ENCODE results near the gene MID2.
"Not testable (repeated sequence)": the region's sequence is repeated elsewhere in the genome, so short reads cannot be mapped to it uniquely, and the experiment has no call there.

The MID2 gene, protein sequence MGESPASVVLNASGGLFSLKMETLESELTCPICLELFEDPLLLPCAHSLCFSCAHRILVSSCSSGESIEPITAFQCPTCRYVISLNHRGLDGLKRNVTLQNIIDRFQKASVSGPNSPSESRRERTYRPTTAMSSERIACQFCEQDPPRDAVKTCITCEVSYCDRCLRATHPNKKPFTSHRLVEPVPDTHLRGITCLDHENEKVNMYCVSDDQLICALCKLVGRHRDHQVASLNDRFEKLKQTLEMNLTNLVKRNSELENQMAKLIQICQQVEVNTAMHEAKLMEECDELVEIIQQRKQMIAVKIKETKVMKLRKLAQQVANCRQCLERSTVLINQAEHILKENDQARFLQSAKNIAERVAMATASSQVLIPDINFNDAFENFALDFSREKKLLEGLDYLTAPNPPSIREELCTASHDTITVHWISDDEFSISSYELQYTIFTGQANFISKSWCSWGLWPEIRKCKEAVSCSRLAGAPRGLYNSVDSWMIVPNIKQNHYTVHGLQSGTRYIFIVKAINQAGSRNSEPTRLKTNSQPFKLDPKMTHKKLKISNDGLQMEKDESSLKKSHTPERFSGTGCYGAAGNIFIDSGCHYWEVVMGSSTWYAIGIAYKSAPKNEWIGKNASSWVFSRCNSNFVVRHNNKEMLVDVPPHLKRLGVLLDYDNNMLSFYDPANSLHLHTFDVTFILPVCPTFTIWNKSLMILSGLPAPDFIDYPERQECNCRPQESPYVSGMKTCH

DNA sequence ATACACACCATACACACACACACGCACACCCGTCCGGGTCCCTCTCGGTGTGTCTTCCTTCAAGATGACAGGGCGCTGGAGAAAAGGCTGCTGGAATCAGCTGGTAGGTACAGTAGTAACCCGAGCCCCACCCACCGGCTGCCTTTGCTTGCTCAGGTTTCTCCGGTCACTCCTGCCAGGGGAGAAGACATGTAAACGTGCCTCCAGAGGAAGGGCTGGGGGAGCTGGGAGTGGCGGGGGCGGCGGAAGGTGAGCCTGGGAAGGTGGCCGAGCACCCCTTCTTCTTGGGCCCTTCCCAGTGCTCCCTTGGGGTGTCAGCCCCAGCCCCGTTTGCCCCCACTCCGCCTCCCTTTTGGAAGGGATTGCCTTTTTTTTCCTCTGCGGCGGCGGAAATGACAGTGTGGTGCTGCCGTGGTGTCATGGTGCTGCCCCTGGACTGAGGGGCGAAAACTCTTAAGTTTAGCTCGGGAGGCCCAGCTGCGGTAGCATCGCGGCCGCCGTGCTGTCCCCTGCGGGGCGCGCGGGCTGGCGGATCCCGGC is at the start of gene MID2:
MID2 (plus strand) TSS at position 169 of the 540 bp plus-strand sequence. CDS start 561 bp downstream, outside the sequence.
- peak within 1 kb of the TSS; percentile 78 for H3K4me3 Mint-ChIP-seq
- peaks cover 47% of the 10 kb centered on the region for H3K27me3 Mint-ChIP-seq
- H3K36me3 Mint-ChIP-seq (ENCODE audit: low read depth) = no peaks in the 10 kb centered on the region
- H3K9me3 Mint-ChIP-seq = no peaks in the 10 kb centered on the region
- H3K27ac Mint-ChIP-seq = peak within 1 kb of the TSS; percentile 79
- peaks cover 43% of the 10 kb centered on the region for H3K4me1 Mint-ChIP-seq (ENCODE audit: low read depth)
- DNase-seq = no peak

DNA sequence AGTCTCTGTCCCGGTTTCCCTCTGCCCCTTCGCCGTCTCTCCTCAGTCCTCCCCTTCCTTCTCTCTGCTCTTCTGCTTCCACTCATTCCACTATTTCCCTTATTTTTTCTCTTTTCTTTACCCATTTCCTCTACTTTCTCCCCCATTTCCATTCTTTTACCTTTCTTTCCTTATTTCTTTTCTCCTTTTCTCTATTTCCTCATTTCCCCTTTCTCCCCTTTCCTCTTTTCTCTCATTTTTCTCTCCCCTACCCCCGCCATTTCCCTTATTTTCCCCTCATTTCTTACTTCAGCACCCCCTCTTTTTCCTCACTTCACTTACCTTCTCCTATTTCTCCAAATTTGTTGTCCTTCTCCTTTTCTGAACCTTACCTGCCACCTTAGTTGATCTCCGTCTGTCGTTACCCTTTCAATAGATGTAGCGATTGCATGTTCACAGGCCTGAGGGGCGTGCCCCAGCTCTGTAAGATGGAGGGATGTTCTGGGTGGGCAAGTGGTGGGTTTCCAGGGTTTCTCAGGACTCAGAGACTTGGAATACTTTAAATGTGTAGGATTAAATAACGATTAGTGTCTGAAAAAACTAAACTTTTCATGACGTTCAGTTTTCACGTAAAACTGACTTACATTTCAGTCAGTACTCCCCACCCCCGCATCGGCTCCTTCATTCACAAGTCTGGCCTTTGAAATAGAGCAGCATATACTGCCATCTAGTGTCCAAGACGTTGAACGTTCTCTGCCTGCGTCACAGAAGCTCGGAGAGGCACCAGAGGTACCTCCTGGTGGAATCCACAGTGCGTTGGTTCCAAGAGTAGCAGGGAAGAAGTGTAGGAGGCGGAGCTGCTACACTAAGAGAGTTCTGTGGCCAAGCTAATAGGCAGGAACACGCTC is 48.8 kb upstream of the MID2 start:
- Mint-ChIP-seq H3K9me3 (no peaks in the 10 kb centered on the region), H3K27ac (peak overlapping the region; percentile 53), H3K4me3 (peak overlapping the region; percentile 82), H3K27me3 (peaks cover 23% of the 10 kb centered on the region), H3K36me3 (ENCODE audit: low read depth) (no peaks in the 10 kb centered on the region), H3K4me1 (ENCODE audit: low read depth) (peaks cover 15% of the 10 kb centered on the region)
- DNase-seq = peak; percentile 77

DNA sequence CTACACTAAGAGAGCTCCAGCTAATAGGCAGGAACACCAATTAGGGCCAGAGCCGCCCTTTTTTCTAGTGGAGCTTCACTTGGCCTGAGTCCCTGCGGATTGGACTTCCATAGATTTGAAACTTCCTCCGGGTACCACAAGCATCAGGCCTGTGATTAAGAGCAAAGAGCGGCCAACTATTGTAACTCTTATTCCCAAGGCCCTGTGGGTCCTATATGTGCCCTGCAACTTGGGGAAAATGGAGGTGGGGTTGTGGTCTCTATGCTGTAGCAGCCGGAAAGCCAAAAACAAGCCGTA is 48.2 kb upstream of the MID2 start, which contains the start of gene NCBP2L:
NCBP2L (plus strand) TSS at position 198 of the 297 bp plus-strand sequence. CDS start 16,488 bp downstream, outside the sequence.
- H3K27me3 Mint-ChIP-seq = peaks cover 25% of the 10 kb centered on the region
- H3K27ac Mint-ChIP-seq = peak within 1 kb of the TSS; percentile 53
- H3K4me1 Mint-ChIP-seq (ENCODE audit: low read depth) = peaks cover 15% of the 10 kb centered on the region
- peak within 1 kb of the TSS; percentile 82 for H3K4me3 Mint-ChIP-seq
- H3K9me3 Mint-ChIP-seq = no peaks in the 10 kb centered on the region
- DNase-seq = no peak
- H3K36me3 Mint-ChIP-seq (ENCODE audit: low read depth) = no peaks in the 10 kb centered on the region

DNA sequence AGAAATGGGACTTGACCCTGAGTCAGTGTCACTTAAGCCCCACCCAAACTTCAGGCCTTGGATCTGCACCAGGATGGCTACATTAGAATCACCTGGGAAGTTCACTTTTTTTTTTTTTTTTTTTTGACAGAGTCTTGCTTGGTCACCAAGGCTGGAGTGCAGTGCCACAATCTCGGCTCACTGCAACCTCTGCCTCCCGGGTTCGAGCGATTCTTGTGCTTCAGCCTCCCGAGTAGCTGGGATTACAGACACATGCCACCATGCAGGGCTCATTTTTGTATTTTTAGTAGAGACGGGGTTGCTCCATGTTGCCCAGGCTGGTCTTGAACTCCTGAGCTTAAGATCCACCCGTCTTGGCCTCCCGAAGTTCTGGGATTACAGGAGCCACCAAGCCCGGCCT is 45.1 kb upstream of the MID2 start:
- Mint-ChIP-seq H3K4me3 (no peak overlapping the region), H3K27ac (no peak overlapping the region), H3K27me3 (peaks cover 27% of the 10 kb centered on the region), H3K9me3 (no peaks in the 10 kb centered on the region), H3K4me1 (ENCODE audit: low read depth) (peaks cover 10% of the 10 kb centered on the region), H3K36me3 (ENCODE audit: low read depth) (no peaks in the 10 kb centered on the region)
- DNase-seq = no peak

DNA sequence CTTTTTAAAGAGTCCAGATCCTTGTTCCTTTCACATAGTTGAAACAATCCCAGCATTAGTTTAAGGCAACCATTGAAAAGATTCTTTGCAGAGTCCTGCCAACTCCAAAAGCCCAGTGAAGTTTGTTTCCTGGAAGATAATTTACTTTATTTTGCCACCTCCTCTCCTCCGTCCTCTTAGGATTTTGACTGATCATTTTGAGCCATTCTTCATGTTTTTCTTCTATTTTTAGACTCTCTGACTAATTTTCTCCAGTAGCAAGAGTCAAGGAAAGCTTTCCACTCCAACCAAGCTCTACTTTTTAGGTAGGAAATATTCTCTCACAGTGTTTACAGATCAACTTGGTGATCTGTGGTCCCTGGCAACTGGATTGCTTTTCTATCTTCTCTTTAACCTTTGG is 37.8 kb upstream of the MID2 start:
- DNase-seq = no peak
- H3K27ac Mint-ChIP-seq = no peak overlapping the region
- no peaks in the 10 kb centered on the region for H3K36me3 Mint-ChIP-seq (ENCODE audit: low read depth)
- no peaks in the 10 kb centered on the region for H3K4me1 Mint-ChIP-seq (ENCODE audit: low read depth)
- H3K27me3 Mint-ChIP-seq = peaks cover 31% of the 10 kb centered on the region
- H3K9me3 Mint-ChIP-seq = no peaks in the 10 kb centered on the region
- no peak overlapping the region for H3K4me3 Mint-ChIP-seq

DNA sequence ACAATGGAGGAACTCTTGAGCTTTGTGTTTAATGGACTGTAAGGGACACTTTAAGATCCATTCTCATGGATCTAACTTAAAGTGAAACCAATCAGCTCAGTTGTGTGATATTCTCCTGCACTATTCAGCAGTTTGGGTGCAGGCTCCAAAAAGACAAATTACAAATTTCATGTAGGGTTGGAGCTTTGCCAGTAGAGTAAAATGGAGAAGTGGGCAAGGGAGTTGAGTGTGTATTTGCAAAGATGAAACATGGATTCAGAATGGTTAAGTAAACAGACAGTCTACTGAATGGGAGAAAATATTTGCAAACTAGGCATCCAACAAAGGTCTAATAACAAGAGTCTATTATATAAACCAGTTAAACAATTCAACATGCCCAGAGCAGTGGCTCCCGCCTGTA is 21.2 kb upstream of the MID2 start:
- Mint-ChIP-seq H3K27me3 (peaks cover 51% of the 10 kb centered on the region), H3K9me3 (no peaks in the 10 kb centered on the region), H3K36me3 (ENCODE audit: low read depth) (no peaks in the 10 kb centered on the region), H3K27ac (no peak overlapping the region), H3K4me1 (ENCODE audit: low read depth) (no peaks in the 10 kb centered on the region), H3K4me3 (no peak overlapping the region)
- no peak for DNase-seq

DNA sequence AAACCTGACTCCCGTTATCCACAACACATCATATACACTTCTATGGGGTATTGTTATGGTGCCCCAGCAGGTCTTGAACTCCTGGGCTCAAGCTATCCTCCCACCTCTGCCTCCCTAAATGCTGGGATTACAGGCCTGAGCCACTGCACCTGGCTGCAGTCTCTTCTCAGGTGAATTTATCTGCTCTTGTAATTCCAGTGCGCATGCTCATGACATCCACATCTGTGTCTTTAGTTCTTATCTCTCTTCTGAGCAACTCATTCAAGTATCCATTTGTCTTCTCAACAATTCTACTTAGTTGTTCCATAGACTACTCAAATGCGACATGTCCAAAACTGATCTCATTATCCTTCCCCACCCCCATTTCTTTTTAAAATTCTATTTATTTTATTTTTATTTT is 20.5 kb upstream of the MID2 start:
- Mint-ChIP-seq H3K36me3 (ENCODE audit: low read depth) (no peaks in the 10 kb centered on the region), H3K27me3 (peaks cover 47% of the 10 kb centered on the region), H3K9me3 (no peaks in the 10 kb centered on the region), H3K27ac (no peak overlapping the region), H3K4me1 (ENCODE audit: low read depth) (no peaks in the 10 kb centered on the region), H3K4me3 (no peak overlapping the region)
- no peak for DNase-seq

DNA sequence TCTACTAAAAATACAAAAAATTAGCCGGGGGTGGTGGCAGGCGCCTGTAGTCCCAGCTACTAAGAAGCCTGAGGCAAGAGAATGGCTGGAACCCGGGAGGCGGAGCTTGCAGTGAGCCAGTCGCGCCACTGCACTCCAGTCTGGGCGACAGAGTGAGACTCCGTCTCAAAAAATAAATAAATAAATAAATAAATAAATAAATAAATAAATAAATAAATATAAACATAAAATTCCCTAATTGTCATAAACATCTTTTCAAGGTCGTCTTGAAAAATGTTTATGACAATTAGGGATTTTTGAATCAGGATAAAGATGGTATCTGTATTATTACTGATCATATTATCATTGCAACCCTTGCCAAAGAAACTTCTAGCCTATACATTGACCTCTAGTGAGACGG is 15.6 kb upstream of the MID2 start:
- not testable (repeated sequence) for H3K4me1 Mint-ChIP-seq (ENCODE audit: low read depth); H3K9me3 Mint-ChIP-seq; H3K27ac Mint-ChIP-seq; H3K36me3 Mint-ChIP-seq (ENCODE audit: low read depth); DNase-seq; H3K4me3 Mint-ChIP-seq
- H3K27me3 Mint-ChIP-seq = peaks cover 56% of the 10 kb centered on the region

DNA sequence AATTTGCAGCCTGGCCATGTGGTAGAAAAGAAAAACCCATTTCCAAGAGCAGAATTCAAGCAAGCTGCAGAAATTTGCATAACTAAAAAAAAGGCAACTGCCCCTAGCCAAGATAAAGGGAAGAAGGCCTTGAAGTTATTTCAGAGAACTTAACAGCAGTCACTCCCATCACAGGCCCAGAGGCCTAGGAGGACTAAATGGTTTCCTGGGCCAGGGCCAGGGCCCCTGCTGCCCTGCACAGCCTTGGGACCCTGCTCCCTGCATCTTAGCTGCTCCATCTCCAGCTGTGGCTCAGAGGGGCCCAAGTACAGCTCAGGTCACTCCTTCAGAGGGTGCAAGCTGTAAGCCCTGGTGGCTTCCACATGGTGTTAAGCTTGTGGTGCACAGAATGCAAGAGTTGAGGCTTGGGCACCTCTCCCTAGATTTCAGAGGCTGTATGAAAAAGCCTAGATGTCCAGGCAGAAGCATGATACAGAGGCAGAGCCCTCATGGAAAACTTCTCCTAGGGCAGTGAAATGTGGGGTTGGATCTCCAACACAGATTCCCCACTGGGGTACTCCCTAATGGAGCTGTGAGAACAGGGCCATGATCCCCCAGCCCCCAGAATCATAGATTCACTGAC is 6.7 kb upstream of the MID2 start:
- Mint-ChIP-seq H3K4me3 (no peak overlapping the region), H3K4me1 (ENCODE audit: low read depth) (peaks cover 6% of the 10 kb centered on the region), H3K27ac (no peak overlapping the region), H3K36me3 (ENCODE audit: low read depth) (no peaks in the 10 kb centered on the region), H3K9me3 (peaks cover 2% of the 10 kb centered on the region), H3K27me3 (peaks cover 10% of the 10 kb centered on the region)
- DNase-seq = no peak

DNA sequence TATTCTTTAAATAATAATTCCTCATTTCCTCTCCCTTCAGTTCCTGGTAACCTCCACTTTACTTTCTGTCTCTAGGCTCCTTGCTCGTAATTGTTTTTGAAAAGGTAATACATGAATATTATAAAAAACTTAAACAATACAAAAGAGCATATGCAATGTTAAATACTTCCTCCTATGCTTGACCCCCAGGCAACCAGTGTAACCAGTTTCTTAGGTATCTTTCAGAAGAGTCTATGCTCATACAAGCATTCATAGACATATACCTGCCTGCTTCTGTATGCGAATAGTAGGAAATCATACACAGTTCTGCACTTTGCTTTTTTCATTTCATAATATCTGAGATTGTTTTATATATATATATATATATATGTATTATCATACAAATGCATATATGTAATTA is 2.6 kb upstream of the MID2 start:
- Mint-ChIP-seq H3K27ac (no peak overlapping the region), H3K4me3 (no peak overlapping the region), H3K9me3 (peaks cover 2% of the 10 kb centered on the region), H3K4me1 (ENCODE audit: low read depth) (peaks cover 30% of the 10 kb centered on the region), H3K36me3 (ENCODE audit: low read depth) (no peaks in the 10 kb centered on the region), H3K27me3 (peaks cover 34% of the 10 kb centered on the region)
- no peak for DNase-seq

DNA sequence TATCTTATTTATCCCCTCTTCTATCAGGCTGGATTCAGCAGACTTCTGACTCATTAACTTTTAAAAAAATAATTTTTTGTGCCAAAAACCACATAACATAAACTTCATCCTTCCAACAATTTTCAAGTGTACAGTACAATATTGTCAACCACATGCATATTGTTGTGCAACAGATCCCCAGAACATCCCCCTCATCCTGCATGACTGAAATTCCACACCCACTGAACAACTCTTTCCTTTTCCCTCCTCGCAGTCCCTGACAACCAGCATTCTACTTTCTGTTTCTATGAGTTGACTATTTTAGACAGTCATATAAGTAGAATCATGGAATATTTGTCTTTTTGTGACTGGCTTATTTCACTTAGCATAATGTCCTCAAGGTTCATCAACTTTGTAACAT is 2.2 kb upstream of the MID2 start:
- no peaks in the 10 kb centered on the region for H3K36me3 Mint-ChIP-seq (ENCODE audit: low read depth)
- peaks cover 31% of the 10 kb centered on the region for H3K4me1 Mint-ChIP-seq (ENCODE audit: low read depth)
- no peak overlapping the region for H3K27ac Mint-ChIP-seq
- H3K4me3 Mint-ChIP-seq = no peak overlapping the region
- H3K9me3 Mint-ChIP-seq = peaks cover 2% of the 10 kb centered on the region
- no peak for DNase-seq
- peaks cover 34% of the 10 kb centered on the region for H3K27me3 Mint-ChIP-seq

DNA sequence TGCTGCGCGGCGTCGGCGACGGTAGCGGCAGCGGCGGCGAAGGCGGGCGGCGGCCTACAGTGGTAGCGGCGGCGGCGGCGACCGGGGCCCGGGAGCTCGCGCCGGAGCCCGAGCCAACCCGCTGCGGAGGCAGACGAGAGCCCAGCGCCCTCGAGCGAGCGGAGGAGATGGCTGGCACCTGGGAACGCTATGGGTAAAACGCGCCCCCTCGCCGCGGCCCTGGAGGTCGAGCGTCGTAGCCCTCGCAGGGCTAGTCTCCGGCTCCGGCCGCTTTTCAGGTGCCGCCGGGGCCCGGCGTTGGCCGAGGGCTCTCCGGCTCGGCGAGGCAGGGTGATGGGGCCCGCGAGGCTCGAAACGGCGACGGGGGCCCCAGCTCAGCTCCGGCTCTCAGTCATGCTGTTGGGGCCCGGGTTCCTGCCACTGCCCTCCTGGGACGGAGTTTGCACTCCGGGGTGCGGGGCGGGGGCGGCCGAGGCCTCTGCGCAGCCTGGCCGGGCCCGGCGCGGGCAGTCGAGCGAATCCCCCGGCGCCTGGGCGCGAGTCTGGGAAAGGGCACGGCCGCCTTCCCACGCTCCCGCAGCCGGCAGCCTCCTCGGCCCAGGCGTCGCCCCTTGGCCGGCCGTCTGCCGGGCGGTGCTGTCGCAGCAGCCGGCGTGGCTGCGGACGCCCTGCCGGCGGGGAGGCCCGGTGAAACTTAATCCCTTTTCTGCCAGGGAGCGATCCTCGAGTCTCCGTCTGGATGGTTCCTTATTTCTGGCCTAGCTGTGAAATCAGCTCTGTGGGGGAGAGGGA is 768 bp downstream of the MID2 start:
- Mint-ChIP-seq H3K27ac (peak overlapping the region; percentile 82), H3K9me3 (no peaks in the 10 kb centered on the region), H3K4me3 (peak overlapping the region; percentile 78), H3K27me3 (peaks cover 48% of the 10 kb centered on the region), H3K4me1 (ENCODE audit: low read depth) (peaks cover 44% of the 10 kb centered on the region), H3K36me3 (ENCODE audit: low read depth) (no peaks in the 10 kb centered on the region)
- DNase-seq = peak; percentile 67

DNA sequence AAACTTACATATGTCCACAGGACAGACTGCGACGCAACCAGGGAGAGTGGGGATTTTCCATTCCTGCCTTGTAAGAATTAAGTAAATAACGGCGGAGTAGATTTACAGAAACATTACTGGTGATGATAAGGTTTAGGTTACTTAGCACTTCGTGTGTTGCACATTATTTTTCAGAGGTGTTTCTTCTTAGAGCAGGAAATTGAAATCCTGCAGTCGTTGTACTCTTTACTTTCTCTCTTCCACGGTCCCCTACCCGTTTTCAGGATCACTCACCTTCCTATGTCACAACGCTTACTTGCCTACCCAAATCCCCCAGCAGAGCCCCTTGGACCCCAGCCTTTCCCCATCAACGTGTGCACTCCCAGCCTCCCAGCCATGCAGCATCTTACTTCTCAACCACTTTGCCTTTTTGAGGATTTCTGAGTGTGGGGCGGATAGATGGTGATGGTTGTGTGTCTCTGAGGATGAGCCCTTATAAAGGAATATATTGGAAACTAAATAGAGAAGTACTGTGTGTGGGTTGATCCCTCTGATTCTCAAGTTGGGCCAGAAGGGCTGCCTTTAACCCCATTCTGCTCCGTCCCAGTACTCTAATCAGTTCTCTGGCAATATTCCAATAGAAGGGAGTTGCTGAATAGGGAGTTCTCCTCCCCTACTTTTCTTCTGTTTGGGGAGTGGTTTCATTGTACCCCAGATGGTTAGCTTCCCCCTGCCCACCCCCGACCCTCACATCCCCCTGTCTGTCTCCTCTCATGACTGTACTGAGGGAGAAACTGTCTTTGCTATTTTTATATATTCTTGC is 1.6 kb downstream of the MID2 start:
- Mint-ChIP-seq H3K27me3 (peaks cover 48% of the 10 kb centered on the region), H3K4me3 (peak overlapping the region; percentile 69), H3K4me1 (ENCODE audit: low read depth) (peaks cover 44% of the 10 kb centered on the region), H3K9me3 (no peaks in the 10 kb centered on the region), H3K36me3 (ENCODE audit: low read depth) (no peaks in the 10 kb centered on the region), H3K27ac (peak overlapping the region; percentile 82)
- no peak for DNase-seq

Measured in activated T-cell treated with anti-CD3 and anti-CD28 coated beads, Interleukin-2, amount 50 U/mL, for 24 hours (primary cell).